LoVo (cell line): ENCODE results near the gene MAPK11.
A peak's percentile ranks its signal among the peaks of the same experiment; 100 is the strongest.
"Not testable (repeated sequence)": the region's sequence is repeated elsewhere in the genome, so short reads cannot be mapped to it uniquely, and the experiment has no call there.

Source experiments
- DNase-seq: peaks from one replicate; pipeline ENCODE4 v3.0.0-alpha.2; 2016; ENCODE audit warnings: low spot score

MAPK11 gene

GRCh38 chr22:50276143-50276542, 6.0 kb upstream of the MAPK11 start:
- DNase-seq, result no peak

DNA sequence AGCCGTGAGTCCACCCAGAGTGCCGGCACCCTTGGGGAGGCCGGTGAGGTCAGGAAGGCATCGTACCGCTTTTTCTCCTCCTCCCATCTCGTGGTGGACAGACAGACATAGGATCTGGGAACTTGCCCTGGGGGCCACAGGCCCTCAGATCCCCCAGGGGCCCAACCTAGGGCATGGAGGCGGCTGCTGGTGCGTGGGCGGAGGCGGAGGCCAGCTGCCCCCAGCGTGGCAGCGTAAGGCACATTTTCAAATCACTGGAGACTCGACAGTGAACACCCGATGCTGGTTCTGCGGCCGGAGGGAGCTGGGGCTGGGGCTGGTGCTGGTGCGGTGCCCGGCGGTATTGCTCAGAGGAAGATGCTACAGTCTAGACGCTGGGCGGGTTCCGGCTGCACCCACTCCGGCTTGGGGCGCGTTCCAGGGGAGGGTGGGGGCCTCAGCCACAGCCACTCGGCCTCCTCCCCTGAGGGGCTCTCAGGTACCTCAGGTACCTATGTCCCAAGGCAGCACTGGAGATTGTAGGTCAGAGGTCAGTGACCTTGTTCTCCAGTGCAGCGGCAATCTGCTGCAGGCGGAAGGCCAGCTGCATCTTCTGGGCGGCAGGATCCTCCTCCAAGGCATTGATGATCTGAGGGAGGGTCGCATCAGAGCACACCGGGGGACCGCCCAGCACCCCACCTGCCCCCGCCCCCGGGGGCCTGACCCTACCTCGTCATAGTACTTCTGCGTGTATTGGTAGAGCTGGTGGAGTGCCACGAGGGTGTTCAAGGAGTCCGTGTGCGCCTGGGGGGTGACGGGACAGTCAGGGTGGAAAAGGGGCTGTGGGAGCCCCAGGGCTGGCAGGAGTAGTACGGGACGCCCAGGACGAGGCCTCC, 5.2 kb upstream of the MAPK11 start:
- DNase-seq, result no peak

DNA sequence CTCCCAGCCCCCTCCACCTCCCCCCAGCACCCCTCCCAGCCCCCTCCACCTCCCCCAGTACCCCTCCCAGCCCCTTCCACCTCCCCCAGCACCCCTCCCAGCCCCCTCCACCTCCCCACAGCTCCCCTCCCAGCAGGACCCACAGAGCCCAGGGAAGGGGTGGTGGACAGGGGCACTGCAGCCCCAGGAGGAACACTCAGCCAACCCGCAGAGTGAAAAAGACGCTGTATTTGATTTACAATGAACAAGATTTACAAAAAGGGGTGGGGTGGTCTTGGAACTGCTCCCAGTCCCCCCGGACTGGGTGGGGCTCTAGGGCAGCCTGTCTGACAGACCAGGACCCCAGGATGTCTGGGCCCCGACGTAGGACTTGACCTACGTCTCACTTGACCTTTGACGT, 4.6 kb upstream of the MAPK11 start:
- DNase-seq, result no peak

GRCh38 chr22:50274311-50274710, 4.1 kb upstream of the MAPK11 start:
- DNase-seq, result no peak

- not testable (repeated sequence) for DNase-seq
These were observed 3.6 kb upstream of the MAPK11 start for GRCh38 chr22:50273781-50274180.

GRCh38 chr22:50273352-50273751, 3.2 kb upstream of the MAPK11 start:
- not testable (repeated sequence) for DNase-seq

GRCh38 chr22:50272044-50272802, 2.0 kb upstream of the MAPK11 start:
- no peak for DNase-seq

DNA sequence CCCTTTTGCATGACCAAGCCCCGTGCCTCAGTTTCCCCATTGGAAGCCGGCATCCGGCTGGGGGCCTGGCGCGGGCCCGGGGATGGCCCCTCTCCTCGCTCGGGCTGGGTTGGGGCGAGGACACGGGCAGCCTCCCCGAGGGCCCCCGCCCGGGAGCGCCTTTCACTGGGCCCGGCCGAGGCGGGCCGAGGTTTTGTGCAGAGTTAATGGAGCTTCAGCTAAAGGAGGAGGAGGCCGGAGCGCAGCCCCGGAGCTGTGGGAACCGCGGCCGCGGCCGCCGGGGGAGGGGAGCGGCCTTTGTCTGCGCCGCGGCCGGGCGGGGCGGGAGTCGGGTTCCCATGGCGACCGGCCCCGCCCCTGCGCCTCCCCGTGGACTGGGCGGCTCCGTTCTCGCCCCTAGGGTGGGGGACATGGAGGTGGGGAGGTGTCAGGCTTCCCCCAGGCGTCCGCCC, 1.4 kb upstream of the MAPK11 start:
- peak; percentile 67 for DNase-seq

DNA sequence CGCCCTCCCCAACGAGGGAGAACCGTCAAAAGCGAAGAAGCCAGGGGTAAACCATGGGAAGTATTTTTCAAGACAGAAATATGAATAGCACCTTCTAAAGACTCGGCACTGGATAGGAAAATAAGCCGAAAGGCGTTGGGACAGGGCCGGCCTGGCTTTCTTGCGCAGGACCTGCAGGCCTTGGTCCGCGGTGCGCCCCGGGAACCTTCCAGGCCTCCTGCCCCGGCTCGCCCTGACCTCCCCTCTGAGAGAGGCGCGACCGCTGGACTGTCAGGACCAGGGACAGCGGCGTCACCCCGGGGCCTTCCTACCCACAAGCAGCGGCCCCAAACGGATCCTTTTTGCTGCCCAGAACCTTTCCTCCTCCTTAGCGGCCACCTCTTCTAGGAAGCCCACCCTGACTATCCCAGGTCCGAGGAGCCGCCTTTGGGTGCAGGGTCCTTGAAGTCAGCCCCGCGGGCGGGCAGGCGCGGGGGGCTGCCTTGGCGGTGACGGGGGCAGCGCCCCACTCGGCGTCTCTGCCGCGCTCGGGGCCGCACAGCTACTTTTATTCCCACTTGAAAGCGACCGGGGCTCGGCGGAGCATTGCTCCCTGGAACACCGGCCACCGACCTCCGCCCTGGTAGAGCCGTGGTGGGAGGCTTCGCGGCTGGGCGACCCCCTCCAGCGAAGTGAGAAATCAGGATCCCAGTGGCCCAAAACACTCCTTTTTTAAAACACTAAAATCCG, 650 bp upstream of the MAPK11 start:
- peak; percentile 67 for DNase-seq

DNA sequence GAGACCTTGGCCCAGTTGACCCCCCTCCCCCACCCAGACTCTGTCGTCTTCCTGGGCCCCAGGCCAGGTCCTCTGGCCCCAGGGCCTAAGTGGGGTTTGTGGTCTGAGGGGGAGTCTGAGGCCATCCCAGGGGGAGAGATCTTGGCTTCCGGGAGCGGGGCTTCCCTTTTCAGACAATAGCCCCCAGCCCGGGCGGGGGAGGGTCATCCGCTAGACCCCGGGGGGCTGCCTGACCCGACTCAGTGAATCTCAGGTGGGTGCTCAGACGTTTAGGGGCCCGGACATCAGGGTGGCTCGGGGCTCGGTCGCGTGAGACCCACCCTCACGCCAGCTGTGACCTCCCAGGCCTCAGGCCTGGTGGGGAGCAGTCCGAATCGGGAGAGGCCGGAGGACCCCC, 609 bp downstream of the MAPK11 start:
- DNase-seq, result no peak

GRCh38 chr22:50268655-50269113, 1.5 kb downstream of the MAPK11 start:
- no peak for DNase-seq

DNA sequence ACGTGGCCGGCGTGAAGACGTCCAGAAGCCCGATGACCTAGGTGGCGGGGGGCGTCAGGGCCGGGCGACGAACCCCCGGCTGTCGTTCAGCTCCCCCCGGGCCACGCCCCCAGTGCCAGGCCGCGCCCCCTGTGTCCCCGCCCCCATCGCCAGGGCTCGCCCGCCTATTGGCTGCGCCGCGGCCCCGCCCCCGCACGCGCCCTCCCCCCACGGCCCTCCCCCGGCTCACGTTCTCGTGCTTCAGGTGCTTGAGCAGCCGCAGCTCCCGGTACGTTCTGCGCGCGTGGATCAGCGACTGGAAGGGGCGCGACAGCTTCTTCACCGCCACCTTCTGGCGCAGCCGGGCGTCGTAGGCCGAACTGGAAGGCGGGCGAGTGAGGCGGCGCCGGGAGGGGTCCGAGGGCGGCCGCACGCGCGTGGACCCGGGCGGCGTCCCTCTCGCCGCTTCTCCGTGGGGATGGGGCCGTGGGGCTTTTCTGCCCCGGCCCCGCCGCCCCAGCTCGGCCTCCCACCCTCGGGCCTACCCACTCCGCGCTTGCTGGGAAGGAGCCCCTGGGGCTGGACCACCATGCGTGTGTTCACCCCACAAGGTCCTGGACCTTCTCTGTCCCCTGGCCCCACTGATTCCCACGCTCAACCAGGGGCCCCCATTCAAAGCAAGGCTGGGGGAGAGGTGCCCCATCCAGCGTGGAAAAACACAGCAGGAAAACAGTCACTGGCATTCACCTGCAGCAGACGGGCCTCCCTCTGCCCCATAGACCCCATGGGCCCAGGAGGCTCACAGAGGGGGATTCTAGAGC, 2.4 kb downstream of the MAPK11 start:
- DNase-seq, result no peak

DNA sequence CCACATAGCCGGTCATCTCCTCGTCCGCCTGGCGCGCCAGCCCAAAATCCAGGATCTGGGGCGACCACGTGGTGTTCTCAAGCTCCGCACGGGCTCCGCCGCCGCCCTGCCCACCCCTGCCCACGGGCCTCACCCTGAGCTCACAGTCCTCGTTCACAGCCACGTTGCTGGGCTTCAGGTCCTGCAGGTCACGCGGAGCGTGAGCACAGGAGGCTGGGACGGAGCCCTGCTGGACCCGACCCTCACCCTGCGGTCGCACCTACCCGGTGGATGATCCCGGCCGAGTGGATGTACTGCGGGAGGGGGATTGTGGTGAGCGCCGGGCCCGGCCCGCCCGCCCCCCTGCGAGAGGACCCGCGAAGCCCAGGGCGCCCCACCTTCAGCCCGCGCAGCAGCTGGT, 3.2 kb downstream of the MAPK11 start:
- no peak for DNase-seq

DNA sequence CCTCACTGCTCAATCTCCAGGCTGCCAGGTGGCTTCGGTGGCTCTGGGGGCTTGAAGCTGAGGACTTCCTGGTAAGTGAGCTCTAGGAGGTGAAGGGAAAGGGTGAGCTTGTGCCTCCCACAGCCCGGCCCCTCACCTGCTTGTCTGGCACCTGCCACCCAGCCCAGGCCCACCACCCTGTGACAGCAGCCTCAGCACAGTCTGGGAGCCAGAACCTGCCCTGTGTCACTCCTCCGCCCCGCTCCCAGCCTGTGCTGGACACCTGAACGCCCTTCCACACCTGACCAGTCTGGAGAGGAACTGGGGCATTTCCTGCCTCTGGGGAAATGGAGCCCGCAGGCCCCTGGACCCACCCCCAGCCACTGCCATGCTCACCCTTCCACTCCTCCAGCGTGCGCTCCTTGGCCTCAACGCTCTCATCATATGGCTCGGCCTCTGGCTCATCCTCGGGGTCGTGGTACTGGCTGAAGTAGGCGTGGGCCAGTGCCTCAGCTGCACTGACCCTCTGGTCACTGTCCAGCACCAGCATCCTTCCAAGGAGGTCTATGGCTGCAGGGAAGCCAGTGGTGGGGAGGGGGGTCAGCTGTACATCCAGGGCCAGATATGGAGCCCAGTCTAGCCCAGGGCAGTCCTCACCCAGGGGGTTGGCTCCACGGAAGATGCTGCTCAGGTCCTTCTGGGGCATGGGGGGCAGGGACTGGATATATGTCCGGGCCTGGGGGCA, 5.1 kb downstream of the MAPK11 start:
- DNase-seq, result no peak

- no peak for DNase-seq
These were observed 6.0 kb downstream of the MAPK11 start for GRCh38 chr22:50264104-50264745.

DNA sequence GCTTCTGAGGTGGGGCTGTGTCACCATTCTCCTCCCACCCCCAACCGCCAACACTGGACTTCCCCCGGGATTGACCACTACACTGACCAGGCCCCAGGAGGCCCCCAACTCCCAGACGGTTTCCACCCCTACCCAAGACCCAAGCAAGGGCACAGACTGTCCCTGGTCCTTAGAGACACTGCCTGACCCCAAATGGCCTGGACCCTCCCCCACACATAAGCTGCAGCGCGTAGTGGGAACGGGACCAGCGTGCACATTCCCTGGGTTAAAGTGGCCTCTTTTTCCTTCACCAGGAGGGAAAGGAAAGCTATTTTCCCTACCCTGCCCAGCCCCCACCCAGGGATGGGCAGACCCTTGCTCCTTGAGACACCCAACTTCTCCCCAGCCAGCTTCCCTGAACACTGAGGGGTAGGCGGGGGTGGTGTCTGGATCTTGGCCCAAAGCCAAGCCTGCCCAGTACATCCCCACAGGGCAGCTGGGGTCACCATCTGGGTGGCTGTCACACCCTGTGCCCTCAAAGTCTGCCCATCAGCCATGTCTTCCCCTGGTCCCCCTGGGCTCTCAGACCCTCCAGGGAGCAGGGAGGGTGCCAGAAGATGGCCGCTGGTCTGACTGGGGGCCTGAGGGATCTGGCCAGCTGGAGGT, 7.1 kb downstream of the MAPK11 start:
- no peak for DNase-seq

GRCh38 chr22:50262460-50262911, 7.7 kb downstream of the MAPK11 start:
- DNase-seq, result no peak

DNA sequence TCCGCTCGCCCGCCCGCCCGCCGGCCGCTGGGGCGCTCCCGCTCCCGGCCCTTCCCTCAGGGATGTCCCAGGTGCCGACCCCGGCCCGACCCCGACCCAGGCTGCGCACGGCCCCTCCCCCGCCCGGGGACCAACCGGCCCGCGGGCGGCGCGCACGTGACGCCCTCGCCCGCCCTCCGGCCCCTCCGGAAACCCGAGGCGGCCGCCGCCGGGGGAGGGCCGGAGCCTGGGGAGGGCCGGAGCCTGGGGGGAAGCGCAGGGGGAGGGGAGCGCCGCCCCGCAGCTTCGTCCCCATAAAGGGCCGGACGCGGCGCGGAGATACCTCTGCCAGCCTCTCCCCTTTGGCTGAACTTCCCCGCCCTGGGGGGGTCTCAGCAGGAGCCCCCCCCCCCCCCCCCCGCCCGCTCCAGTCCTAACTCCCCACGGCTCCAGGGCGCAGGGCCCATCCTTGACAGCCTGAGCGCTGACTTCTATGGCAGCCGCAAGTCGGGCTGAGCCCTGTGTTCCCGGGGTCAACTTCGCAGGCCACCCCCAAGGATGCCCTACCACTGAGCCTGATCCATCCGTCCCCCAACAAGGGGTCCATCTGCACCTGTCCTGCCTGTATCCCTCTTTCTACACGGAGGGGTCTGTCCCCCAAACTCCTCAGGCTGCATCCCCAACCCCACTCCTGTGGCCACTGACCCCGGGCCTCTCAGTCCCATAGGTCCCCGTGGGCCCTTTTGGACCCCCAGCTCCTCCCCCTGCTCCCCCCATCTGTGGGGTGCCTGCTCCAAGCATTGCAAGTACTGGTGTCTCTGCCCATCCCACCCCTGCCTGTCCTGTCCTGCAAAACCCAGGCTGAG, 8.3 kb downstream of the MAPK11 start, which contains the start of gene MAPK12:
MAPK12 (minus strand) TSS at position 69 of the 845 bp plus-strand sequence. CDS start 174 bp downstream, outside the sequence.
- DNase-seq, result no peak
